Mucosa of descending colon (tissue), 3 donors: ENCODE measurements around the gene IFNA10. TPM values are rescaled to one million over a fixed set of nuclear protein-coding genes. Genes with fewer than 3 reads are reported as not detected.
"Not testable (repeated sequence)": the region's sequence is repeated elsewhere in the genome, so short reads cannot be mapped to it uniquely, and the experiment has no call there.

Experiments used
- ATAC-seq: fragments of 200-7000 bp; cut with Tn5 transposase; one replicate; pipeline ENCODE4 v1.9.1; 2020; ENCODE audit warnings: mild to moderate bottlenecking, moderate library complexity
- DNase-seq, 3 donors: peaks; one replicate each; pipeline ENCODE4 v3.0.0-alpha.2; 2020
- H3K36me3 ChIP-seq: fragments of 200-600 bp; one replicate; pipeline ENCODE4 v1.8.0; 2021; ENCODE audit warnings: low read depth, mild to moderate bottlenecking
- H3K4me1 ChIP-seq: fragments of 200-600 bp; one replicate; pipeline ENCODE4 v1.8.0; 2021; ENCODE audit warnings: low read depth, mild to moderate bottlenecking
- H3K4me3 ChIP-seq: fragments of 200-600 bp; one replicate; pipeline ENCODE4 v1.8.0; 2021; ENCODE audit warnings: mild to moderate bottlenecking
- H3K9me3 ChIP-seq: fragments of 200-600 bp; one replicate; pipeline ENCODE4 v1.8.0; 2021; ENCODE audit warnings: mild to moderate bottlenecking
- intact Hi-C, 2 donors: fragments of 100-400 bp; cut with DNase I in 1 of 2; cut with micrococcal nuclease in 1 of 2; formaldehyde crosslinking; loops; one replicate each; pipeline versions ENCODE4 v1.11.0 to v1.11.1; 2022; cut with DNase I, micrococcal nuclease
- total RNA-seq, 3 donors: library from RNA; stranded (reverse); fragmentation: NEBNext Ultra II Directional in 2 of 3; extraction: Animal tissue kit (Norgen Biotek cat#: 25700) in 2 of 3; gene quantifications; one replicate each; pipeline versions ENCODE4 v1.2.1 to v1.2.4, GENCODE V29; 2021 to 2023
- TF ChIP-seq, protein P1 (sequence below): fragments of 200-600 bp; IDR thresholded peaks from one replicate; pipeline ENCODE4 v1.8.0; 2022; ENCODE audit warnings: antibody characterized with exemption, mild to moderate bottlenecking
- donor health status: DM: no; HTN: no; CAD: no; lungs with moderate emphysema.
- donor health status: DM: no; HTN: no; CAD: no.
- donor health status: DM: no; HTN: yes; CAD: no.

The IFNA10 gene
- total RNA-seq, 3 donors from 2014 or later, result not detected

DNA sequence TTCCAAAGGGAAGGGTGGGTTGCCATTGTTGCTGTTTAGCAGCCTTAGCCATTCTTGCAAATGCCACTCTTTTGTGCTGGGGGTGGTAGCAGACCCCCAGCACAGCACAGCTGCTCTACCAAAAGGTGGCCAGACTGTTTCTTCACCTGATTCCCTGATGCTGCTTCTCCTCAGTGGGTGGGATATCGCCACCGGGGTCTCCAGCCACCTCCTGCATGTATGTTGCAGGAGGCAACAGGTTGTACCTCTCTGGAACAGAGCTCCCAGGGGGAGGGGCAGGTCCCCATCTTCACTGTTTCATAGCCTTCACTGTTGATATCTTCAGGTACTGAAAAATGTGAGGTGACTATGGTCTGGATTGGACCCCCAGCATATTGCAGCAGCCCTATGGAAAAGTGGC lies 3.8 kb upstream of the IFNA10 start:
- H3K4me3 ChIP-seq, H3K4me1 ChIP-seq, intact Hi-C loops: not testable (repeated sequence)

DNA sequence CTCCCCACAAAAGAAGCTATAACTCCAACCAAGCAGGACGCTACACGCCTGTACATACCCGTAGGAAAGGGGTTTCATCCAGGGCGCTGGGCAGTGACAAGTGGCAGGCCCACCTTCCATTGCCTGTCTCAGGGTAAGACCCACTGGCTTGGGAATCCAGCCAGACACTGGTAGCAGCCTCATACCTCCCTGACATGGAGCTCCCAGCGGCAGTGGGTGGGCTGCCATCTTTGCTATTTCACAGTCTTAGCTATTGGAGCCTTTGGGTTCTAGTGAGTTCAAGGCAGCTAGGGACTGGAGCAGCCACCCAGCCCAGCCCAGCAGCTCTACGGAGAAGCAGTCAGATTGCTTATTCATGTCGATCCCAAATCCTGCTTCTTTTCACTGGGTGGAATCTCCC lies 3.4 kb upstream of the IFNA10 start:
- H3K4me1 ChIP-seq, result no peaks in the 10 kb centered on the region
- no peaks in the 10 kb centered on the region for H3K36me3 ChIP-seq
- TF ChIP-seq, protein P1, sequence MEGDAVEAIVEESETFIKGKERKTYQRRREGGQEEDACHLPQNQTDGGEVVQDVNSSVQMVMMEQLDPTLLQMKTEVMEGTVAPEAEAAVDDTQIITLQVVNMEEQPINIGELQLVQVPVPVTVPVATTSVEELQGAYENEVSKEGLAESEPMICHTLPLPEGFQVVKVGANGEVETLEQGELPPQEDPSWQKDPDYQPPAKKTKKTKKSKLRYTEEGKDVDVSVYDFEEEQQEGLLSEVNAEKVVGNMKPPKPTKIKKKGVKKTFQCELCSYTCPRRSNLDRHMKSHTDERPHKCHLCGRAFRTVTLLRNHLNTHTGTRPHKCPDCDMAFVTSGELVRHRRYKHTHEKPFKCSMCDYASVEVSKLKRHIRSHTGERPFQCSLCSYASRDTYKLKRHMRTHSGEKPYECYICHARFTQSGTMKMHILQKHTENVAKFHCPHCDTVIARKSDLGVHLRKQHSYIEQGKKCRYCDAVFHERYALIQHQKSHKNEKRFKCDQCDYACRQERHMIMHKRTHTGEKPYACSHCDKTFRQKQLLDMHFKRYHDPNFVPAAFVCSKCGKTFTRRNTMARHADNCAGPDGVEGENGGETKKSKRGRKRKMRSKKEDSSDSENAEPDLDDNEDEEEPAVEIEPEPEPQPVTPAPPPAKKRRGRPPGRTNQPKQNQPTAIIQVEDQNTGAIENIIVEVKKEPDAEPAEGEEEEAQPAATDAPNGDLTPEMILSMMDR, result no peak
- no peaks in the 10 kb centered on the region for H3K9me3 ChIP-seq
- DNase-seq, result no peak
- intact Hi-C loops, result no loop called here
- H3K4me3 ChIP-seq, result no peak overlapping the region
- no peak for ATAC-seq

More for the DNA sequence above, 3.8 kb upstream of the IFNA10 start:
- ATAC-seq, DNase-seq, H3K36me3 ChIP-seq, H3K9me3 ChIP-seq: not testable (repeated sequence)

DNA sequence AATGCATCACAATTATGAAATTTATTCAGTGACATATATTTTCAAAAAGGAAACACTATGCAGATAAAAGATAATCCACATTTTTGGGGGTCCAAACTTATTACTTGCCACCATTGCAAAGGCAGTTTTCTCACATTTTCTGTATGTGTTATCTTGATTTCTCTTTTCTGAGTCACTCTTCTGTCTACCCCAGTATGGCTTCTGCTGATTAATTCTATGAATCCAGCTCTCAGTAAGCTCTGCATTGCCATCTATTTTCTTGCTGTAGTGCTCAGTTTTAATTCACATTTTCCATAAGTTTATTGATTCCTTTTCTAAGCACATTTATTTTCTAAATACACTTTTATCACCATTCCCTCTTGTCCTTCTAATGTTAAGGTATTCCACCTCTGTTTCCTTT lies 1.7 kb downstream of the IFNA10 start:
- Histone ChIP-seq H3K4me3 (no peak overlapping the region), H3K36me3 (no peaks in the 10 kb centered on the region), H3K9me3 (no peaks in the 10 kb centered on the region), H3K4me1 (no peaks in the 10 kb centered on the region)
- TF ChIP-seq, protein P1, result no peak
- intact Hi-C loops, result no loop called here
- ATAC-seq (no peak), DNase-seq (no peak)

DNA sequence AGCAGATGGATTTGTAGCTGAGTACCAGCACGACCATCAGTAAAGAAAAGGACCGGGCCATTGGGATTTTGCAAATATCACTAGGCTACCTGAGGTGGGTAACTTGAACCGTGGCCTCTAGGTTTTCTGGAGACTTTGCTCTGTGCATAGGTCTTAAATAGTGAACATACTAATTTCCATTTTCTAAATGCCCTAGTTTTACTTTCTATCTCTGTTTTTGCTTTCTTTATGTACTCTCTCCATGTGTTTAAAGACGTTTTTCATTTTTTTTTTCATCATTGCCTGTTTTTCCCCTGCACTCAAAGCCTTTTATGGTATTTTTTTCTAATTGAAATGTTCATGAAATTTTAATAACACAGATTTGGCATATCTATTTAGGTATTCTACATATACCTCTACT lies 4.8 kb downstream of the IFNA10 start, which contains the start of gene IFNA7:
TSS of gene IFNA7 (minus strand) at position 101 of the 400 bp plus-strand sequence. CDS start at position 61, 40 bp downstream.
- H3K9me3 ChIP-seq, ATAC-seq, H3K4me1 ChIP-seq, intact Hi-C loops, H3K4me3 ChIP-seq, H3K36me3 ChIP-seq, DNase-seq: not testable (repeated sequence)

DNA sequence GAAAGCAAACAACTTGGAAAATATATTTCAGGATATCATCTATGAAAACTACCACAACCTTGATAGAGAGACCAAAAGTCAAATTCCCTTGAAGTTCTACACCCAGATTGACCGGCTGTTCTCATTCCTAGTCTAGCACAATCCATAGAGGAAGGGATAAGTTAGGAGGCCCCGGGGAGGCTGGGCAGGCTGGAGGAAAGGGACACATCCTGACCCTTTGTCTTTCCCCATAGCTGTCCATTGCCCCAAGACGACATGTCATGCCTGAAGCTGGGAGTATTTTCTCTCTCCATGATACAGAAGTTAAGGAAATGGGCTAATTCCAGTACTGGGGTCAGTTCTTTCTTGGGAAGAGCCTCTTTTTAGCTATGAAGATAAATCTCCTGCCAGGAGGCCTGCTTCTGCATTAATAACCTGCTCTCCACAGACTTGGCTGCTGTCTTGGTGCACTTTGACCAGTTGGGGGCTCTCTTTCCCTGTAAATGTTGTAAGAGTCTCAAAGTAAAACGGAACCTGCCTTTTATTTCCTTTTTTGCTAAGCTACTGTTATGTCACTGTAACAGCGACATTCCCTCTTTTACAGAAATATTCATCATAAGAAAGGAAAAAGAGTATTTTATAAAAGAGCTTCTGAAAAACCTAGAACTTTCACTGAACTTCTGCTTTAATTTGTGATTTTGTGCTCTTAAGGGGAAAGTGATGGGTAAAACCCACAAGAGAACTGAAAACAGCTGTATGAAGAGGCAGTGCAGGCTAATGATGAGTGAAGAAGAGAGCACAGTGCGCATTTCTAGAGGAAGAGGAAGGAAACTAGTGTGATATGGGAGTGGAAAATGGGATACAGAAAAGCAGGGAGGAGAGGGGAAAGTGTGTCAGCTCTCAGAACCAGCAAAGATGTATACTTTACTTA lies 11.8 kb downstream of the IFNA10 start:
- H3K9me3 ChIP-seq, H3K4me3 ChIP-seq, H3K36me3 ChIP-seq, intact Hi-C loops, H3K4me1 ChIP-seq: not testable (repeated sequence)
- ATAC-seq (peak; percentile 69), DNase-seq (peak in 1 of 3 donors; percentile 28)

DNA sequence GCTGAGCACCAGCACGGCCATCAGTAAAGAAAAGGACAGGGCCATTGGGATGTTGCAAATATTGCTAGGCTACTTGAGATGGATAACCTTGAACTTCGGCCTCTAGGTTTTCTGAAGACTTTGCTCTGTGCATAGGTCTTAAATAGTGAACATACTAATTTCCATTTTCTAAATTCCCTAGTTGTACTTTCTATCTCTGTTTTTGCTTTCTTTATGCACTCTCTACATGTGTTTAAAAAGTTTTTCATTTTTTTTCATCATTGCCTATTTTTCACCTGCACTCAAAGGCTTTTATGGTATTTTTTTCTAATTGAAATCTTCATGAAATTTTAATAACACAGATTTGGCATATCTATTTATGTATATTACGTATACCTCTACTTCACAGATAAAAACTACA lies 19.5 kb downstream of the IFNA10 start, which contains the start of gene IFNA4:
TSS of gene IFNA4 (minus strand) at position 101 of the 400 bp plus-strand sequence. CDS start at position 45, 56 bp downstream.
- H3K4me1 ChIP-seq, intact Hi-C loops, H3K4me3 ChIP-seq, ATAC-seq, H3K36me3 ChIP-seq, DNase-seq, H3K9me3 ChIP-seq: not testable (repeated sequence)

DNA sequence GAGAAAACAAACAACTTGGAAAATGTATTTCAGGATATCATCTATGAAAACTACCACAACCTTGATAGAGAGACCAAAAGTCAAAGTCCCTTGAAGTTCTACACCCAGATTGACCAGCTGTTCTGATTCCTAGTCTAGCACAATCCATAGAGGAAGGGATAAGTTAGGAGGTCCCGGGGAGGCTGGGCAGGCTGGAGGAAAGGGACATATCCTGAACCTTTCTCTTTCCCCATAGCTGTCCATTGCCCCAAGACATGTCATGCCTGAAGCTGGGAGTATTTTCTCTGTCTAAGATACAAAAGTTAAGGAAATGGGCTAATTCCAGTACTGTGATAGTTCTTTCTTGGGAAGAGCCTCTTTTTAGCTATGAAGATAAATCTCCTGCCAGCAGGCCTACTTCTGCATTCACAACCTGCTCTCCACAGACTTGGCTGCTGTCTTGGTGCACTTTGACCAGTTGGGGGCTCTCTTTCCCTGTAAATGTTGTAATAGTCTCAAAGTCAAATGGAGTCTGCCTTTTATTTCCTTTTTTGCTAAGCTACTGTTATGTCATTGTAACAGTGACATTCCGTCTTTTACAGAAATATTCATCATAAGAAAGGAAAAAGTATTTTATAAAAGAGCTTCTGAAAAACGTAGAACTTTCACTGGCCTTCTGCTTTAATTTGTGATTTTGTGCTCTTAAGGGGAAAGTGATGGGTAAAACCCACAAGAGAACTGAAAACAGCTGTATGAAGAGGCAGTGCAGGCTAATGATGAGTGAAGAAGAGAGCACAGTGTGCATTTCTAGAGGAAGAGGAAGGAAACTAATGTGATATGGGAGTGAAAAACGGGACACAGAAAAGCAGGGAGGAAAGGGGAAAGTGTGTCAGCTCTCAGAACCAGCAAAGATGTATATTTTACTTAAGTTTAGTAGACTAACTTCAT lies 23.9 kb downstream of the IFNA10 start:
- peak; percentile 60 for ATAC-seq
- DNase-seq, result peak in 1 of 3 donors; percentile 16
- H3K9me3 ChIP-seq, H3K36me3 ChIP-seq, H3K4me1 ChIP-seq, intact Hi-C loops, H3K4me3 ChIP-seq: not testable (repeated sequence)

DNA sequence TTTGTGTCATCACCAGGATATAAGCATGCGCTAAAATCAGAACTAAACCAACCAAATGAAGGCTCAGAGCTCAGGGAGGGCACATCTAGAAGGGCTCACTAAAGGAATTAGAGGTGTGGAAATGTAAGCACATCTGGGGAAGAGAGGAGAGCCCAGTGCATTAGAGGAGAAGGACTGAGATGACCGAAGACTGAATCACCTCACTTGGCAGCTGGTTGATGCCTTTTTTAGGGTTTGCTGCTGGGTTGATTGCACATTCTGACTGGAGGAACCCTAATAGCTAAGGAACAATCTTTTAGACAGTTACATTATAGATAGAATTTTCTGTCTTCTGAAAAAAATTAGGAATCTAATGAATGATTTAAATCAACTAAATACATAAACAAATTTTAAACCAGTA lies 32.3 kb downstream of the IFNA10 start:
- no peaks in the 10 kb centered on the region for H3K36me3 ChIP-seq
- H3K4me1 ChIP-seq, result no peaks in the 10 kb centered on the region
- no peaks in the 10 kb centered on the region for H3K9me3 ChIP-seq
- DNase-seq (no peak), ATAC-seq (no peak)
- TF ChIP-seq, protein P1, result no peak
- H3K4me3 ChIP-seq, result no peak overlapping the region
- intact Hi-C loops, result no loop called here
